DOHH2 (cell line): Measurements from ENCODE around the gene ATE1.

Source experiments
- H3F3A ChIP-seq: fragments of 200-600 bp; sonication (generic), shearing (Covaris generic); 2 replicates; pipeline ENCODE4 v1.6.0; 2016; ENCODE audit warnings: antibody characterized with exemption, mild to moderate bottlenecking; ENCODE audit not compliant: control insufficient read depth, insufficient read depth
- H3K27ac ChIP-seq: fragments of 200-600 bp; sonication (generic); 2 replicates; pipeline ENCODE4 v1.5.1; 2014; ENCODE audit warnings: low read depth, mild to moderate bottlenecking, low read length, moderate library complexity
- H3K27me3 ChIP-seq: fragments of 200-600 bp; sonication (generic); 2 replicates; pipeline ENCODE4 v1.6.1; 2014; ENCODE audit warnings: mild to moderate bottlenecking, low read length, mixed read lengths; ENCODE audit not compliant: control insufficient read depth
- H3K36me3 ChIP-seq: fragments of 200-600 bp; sonication (generic); 2 replicates; pipeline ENCODE4 v1.6.1; 2014; ENCODE audit warnings: mild to moderate bottlenecking, low read length, moderate library complexity, mixed read lengths; ENCODE audit not compliant: control insufficient read depth
- H3K4me1 ChIP-seq: fragments of 200-600 bp; sonication (generic); 2 replicates; pipeline ENCODE4 v1.6.1; 2014; ENCODE audit warnings: mild to moderate bottlenecking, low read length, mixed read lengths; ENCODE audit not compliant: control insufficient read depth
- H3K4me2 ChIP-seq: fragments of 200-600 bp; sonication (generic); 2 replicates; pipeline ENCODE4 v1.6.0; 2014; ENCODE audit warnings: mild to moderate bottlenecking, low read length, moderate library complexity
- H3K4me3 ChIP-seq: fragments of 200-600 bp; sonication (generic); 2 replicates; pipeline ENCODE4 v1.5.1; 2014; ENCODE audit warnings: mild to moderate bottlenecking, low read length, mixed read lengths
- H3K79me2 ChIP-seq: fragments of 200-600 bp; sonication (generic); 2 replicates; pipeline ENCODE4 v1.6.1; 2014; ENCODE audit warnings: mild to moderate bottlenecking, low read length, mixed read lengths; ENCODE audit not compliant: control insufficient read depth
- H3K9me2 ChIP-seq: fragments of 200-600 bp; sonication (generic); replicated peaks from 2 replicates; pipeline ENCODE4 v1.6.1; 2014; ENCODE audit warnings: mild to moderate bottlenecking, low read length, mixed read lengths; ENCODE audit not compliant: control insufficient read depth
- H3K9me3 ChIP-seq: fragments of 200-600 bp; sonication (generic); 2 replicates; pipeline ENCODE4 v1.6.1; 2014; ENCODE audit warnings: antibody characterized with exemption, low read length, mixed read lengths; ENCODE audit not compliant: control insufficient read depth, insufficient read depth
- H4K20me1 ChIP-seq: fragments of 200-600 bp; sonication (generic); 2 replicates; pipeline ENCODE4 v1.6.0; 2014; ENCODE audit warnings: low read depth, mild to moderate bottlenecking, antibody characterized with exemption, low read length, moderate library complexity; ENCODE audit not compliant: control insufficient read depth, insufficient read depth
- CTCF ChIP-seq: fragments of 200-600 bp; sonication (generic); IDR thresholded peaks from one replicate; pipeline ENCODE4 v1.5.1; 2014; ENCODE audit warnings: antibody characterized with exemption, mild to moderate bottlenecking, low read depth, low read length; ENCODE audit not compliant: poor library complexity, severe bottlenecking
- EZH2phosphoT487 ChIP-seq: fragments of 200-600 bp; sonication (generic); IDR thresholded peaks from 2 replicates; pipeline ENCODE4 v1.6.1; 2017; ENCODE audit warnings: borderline replicate concordance, mild to moderate bottlenecking, antibody characterized with exemption, low read length, moderate library complexity, mixed read lengths

Gene ATE1

GRCh38 chr10:121788115-121788514 is 139.7 kb downstream of the ATE1 start:
- Histone ChIP-seq H3K9me3 (no peaks in the 10 kb centered on the region), H3K4me2 (no peak overlapping the region), H3K79me2 (no peaks in the 10 kb centered on the region), H3K4me1 (0 out of 2 replicates have a peak, but pooled peaks cover 5% of the 10 kb centered on the region), H3K27ac (no peak overlapping the region), H3K27me3 (no peaks in the 10 kb centered on the region), H3F3A (no peaks in the 10 kb centered on the region), H3K4me3 (no peak overlapping the region), H3K9me2 (no peaks in the 10 kb centered on the region), H4K20me1 (no peaks in the 10 kb centered on the region), H3K36me3 (peaks cover 9% of the 10 kb centered on the region)
- TF ChIP-seq CTCF, result no peak
- TF ChIP-seq EZH2phosphoT487, result no peak

GRCh38 chr10:121787169-121787568 is 140.7 kb downstream of the ATE1 start:
- Histone ChIP-seq H3F3A (no peaks in the 10 kb centered on the region), H3K9me3 (no peaks in the 10 kb centered on the region), H4K20me1 (no peaks in the 10 kb centered on the region), H3K9me2 (no peaks in the 10 kb centered on the region), H3K4me1 (0 out of 2 replicates have a peak, but pooled peaks cover 5% of the 10 kb centered on the region), H3K4me3 (no peak overlapping the region), H3K79me2 (no peaks in the 10 kb centered on the region), H3K4me2 (no peak overlapping the region), H3K36me3 (peaks cover 9% of the 10 kb centered on the region), H3K27ac (no peak overlapping the region), H3K27me3 (no peaks in the 10 kb centered on the region)
- TF ChIP-seq CTCF, result no peak
- no peak for TF ChIP-seq EZH2phosphoT487

GRCh38 chr10:121783782-121784372 is 144.0 kb downstream of the ATE1 start:
- no peaks in the 10 kb centered on the region for H3K9me2 ChIP-seq
- H3K79me2 ChIP-seq, result no peaks in the 10 kb centered on the region
- H4K20me1 ChIP-seq, result no peaks in the 10 kb centered on the region
- no peaks in the 10 kb centered on the region for H3K27me3 ChIP-seq
- H3K9me3 ChIP-seq, result no peaks in the 10 kb centered on the region
- H3K27ac ChIP-seq, result no peak overlapping the region
- H3K4me3 ChIP-seq, result no peak overlapping the region
- no peak overlapping the region for H3K4me2 ChIP-seq
- TF ChIP-seq CTCF (no peak), EZH2phosphoT487 (no peak)
- H3K4me1 ChIP-seq, result no peaks in the 10 kb centered on the region
- H3K36me3 ChIP-seq, result peaks cover 7% of the 10 kb centered on the region; the same call in 1 of the 2 replicates
- H3F3A ChIP-seq, result no peaks in the 10 kb centered on the region
